GM12878 (cell line): ENCODE measurements around the gene APOA4.

ENCODE experiments used
- BACH1 ChIP-seq: fragments of 450-650 bp; IDR thresholded peaks from 2 replicates; pipeline ENCODE4 v1.6.1; 2017; ENCODE audit warnings: mild to moderate bottlenecking, borderline replicate concordance
- CHD2 ChIP-seq: IDR thresholded peaks from 2 replicates; pipeline ENCODE4 v1.6.1; 2011; ENCODE audit warnings: low read depth, low read length, improper control_type of control experiment, borderline replicate concordance
- ESRRA ChIP-seq: IDR thresholded peaks from 2 replicates; pipeline ENCODE4 v1.6.1; 2012; ENCODE audit warnings: mild to moderate bottlenecking, low read length, improper control_type of control experiment
- RAD21 ChIP-seq: IDR thresholded peaks from 2 replicates; pipeline ENCODE4 v1.6.1; 2011; ENCODE audit warnings: mild to moderate bottlenecking, low read depth, low read length, moderate library complexity; ENCODE audit not compliant: insufficient read depth
- SREBF1 ChIP-seq: IDR thresholded peaks from 2 replicates; pipeline ENCODE4 v1.6.1; 2012; ENCODE audit warnings: mild to moderate bottlenecking, low read length
- TCF7 ChIP-seq: IDR thresholded peaks from 2 replicates; pipeline ENCODE4 v1.6.1; 2014; ENCODE audit warnings: antibody characterized with exemption, borderline replicate concordance
- ZBTB33 ChIP-seq: fragments of 450-650 bp; IDR thresholded peaks from 2 replicates; pipeline ENCODE4 v1.6.1; 2017; ENCODE audit warnings: mild to moderate bottlenecking
- ZNF384 ChIP-seq: IDR thresholded peaks from 2 replicates; pipeline ENCODE4 v1.6.1; 2012; ENCODE audit warnings: low read depth, mild to moderate bottlenecking, low read length, improper control_type of control experiment, borderline replicate concordance

- TF ChIP-seq TCF7, result no peak
- TF ChIP-seq ZNF384, result no peak
- no peak for TF ChIP-seq RAD21
- no peak for TF ChIP-seq ESRRA
- no peak for TF ChIP-seq ZBTB33
- TF ChIP-seq CHD2, result no peak
- TF ChIP-seq SREBF1, result no peak
- TF ChIP-seq BACH1, result no peak
These were observed 43.8 kb upstream of the APOA4 start for GRCh38 chr11:116866804-116867455.
